WTC11 (cell line): ENCODE measurements around the gene C1orf185. TPM values are rescaled to one million over a fixed set of nuclear protein-coding genes. Genes with fewer than 3 reads are reported as not detected.
"Not testable (repeated sequence)": the region's sequence is repeated elsewhere in the genome, so short reads cannot be mapped to it uniquely, and the experiment has no call there.

ENCODE experiments used
- ATAC-seq: fragments of 200-7000 bp; cut with Tn5 transposase; 2 replicates; pipeline ENCODE4 v1.10.0; 2021; ENCODE audit warnings: mild to moderate bottlenecking, moderate library complexity
- CTCF ChIA-PET: fragments of 300-600 bp; sonication (Branson Sonifier 250); formaldehyde crosslinking; loops from one replicate; lab custom pipeline; 2021; ENCODE audit warnings: antibody characterized with exemption; lab: Charles Lee
- POLR2A ChIA-PET: fragments of 350-600 bp; sonication (Branson Sonifier 250); formaldehyde crosslinking; loops from one replicate; lab custom pipeline; 2021; ENCODE audit warnings: antibody characterized with exemption; lab: Charles Lee
- DNase-seq: peaks from one replicate; pipeline ENCODE4 v3.0.0; 2021; ENCODE audit warnings: low spot score
- H3K27ac Mint-ChIP-seq: 2 replicates; pipeline ENCODE4 v1.8.0; 2021; ENCODE audit warnings: mixed read lengths
- H3K27me3 Mint-ChIP-seq: 2 replicates; pipeline ENCODE4 v1.8.0; 2021; ENCODE audit warnings: low read depth, mild to moderate bottlenecking, moderate library complexity, mixed read lengths
- H3K36me3 Mint-ChIP-seq: 2 replicates; pipeline ENCODE4 v1.8.0; 2021; ENCODE audit warnings: mixed read lengths
- H3K4me1 Mint-ChIP-seq: 2 replicates; pipeline ENCODE4 v1.8.0; 2022; ENCODE audit warnings: mixed read lengths
- H3K4me3 Mint-ChIP-seq: 2 replicates; pipeline ENCODE4 v1.8.0; 2021; ENCODE audit warnings: mild to moderate bottlenecking, moderate library complexity, mixed read lengths
- H3K9me3 Mint-ChIP-seq: 2 replicates; pipeline ENCODE4 v1.8.0; 2021; ENCODE audit warnings: mixed read lengths
- E2F5 ChIP-seq: sonication (generic); formaldehyde crosslinking; IDR thresholded peaks from 2 replicates; pipeline ENCODE4 v1.8.1; 2022; ENCODE audit warnings: mild to moderate bottlenecking, moderate library complexity, missing genetic modification reagents
- EMX1 ChIP-seq: fragments of 250-450 bp; sonication (Bioruptor Pico); IDR thresholded peaks from 2 replicates; pipeline ENCODE4 v1.8.0; 2021; ENCODE audit warnings: mild to moderate bottlenecking
- ESRRA ChIP-seq: sonication (generic); formaldehyde crosslinking; IDR thresholded peaks from 2 replicates; pipeline ENCODE4 v1.8.1; 2022; ENCODE audit warnings: mild to moderate bottlenecking, missing genetic modification reagents, borderline replicate concordance
- FOXP1 ChIP-seq: sonication (generic); formaldehyde crosslinking; IDR thresholded peaks from 2 replicates; pipeline ENCODE4 v1.8.0; 2022; ENCODE audit warnings: missing genetic modification reagents, mild to moderate bottlenecking, moderate library complexity, borderline replicate concordance
- HMGA2 ChIP-seq: fragments of 250-450 bp; sonication (Bioruptor Pico); IDR thresholded peaks from 2 replicates; pipeline ENCODE4 v1.4.0; 2021; ENCODE audit warnings: mild to moderate bottlenecking, moderate library complexity
- IRF2 ChIP-seq: sonication (generic); formaldehyde crosslinking; IDR thresholded peaks from 2 replicates; pipeline ENCODE4 v1.8.0; 2022; ENCODE audit warnings: low read depth, missing genetic modification reagents, borderline replicate concordance
- NFATC4 ChIP-seq: fragments of 250-450 bp; sonication (Bioruptor Pico); IDR thresholded peaks from 2 replicates; pipeline ENCODE4 v1.9.0; 2021; ENCODE audit warnings: mild to moderate bottlenecking
- NR1H2 ChIP-seq: sonication (generic); formaldehyde crosslinking; IDR thresholded peaks from 2 replicates; pipeline ENCODE4 v1.9.0; 2021; ENCODE audit warnings: mild to moderate bottlenecking, moderate library complexity, missing genetic modification reagents
- NR2C2 ChIP-seq: sonication (generic); formaldehyde crosslinking; IDR thresholded peaks from 2 replicates; pipeline ENCODE4 v1.8.0; 2022; ENCODE audit warnings: mild to moderate bottlenecking, missing genetic modification reagents
- SMAD4 ChIP-seq: sonication (generic); formaldehyde crosslinking; IDR thresholded peaks from 2 replicates; pipeline ENCODE4 v1.8.0; 2022; ENCODE audit warnings: mild to moderate bottlenecking, missing genetic modification reagents
- TP53 ChIP-seq: sonication (generic); formaldehyde crosslinking; IDR thresholded peaks from 2 replicates; pipeline ENCODE4 v1.8.1; 2023; ENCODE audit warnings: mild to moderate bottlenecking, missing genetic modification reagents
- ZNF219 ChIP-seq: sonication (generic); formaldehyde crosslinking; IDR thresholded peaks from 2 replicates; pipeline ENCODE4 v1.8.0; 2023; ENCODE audit warnings: missing genetic modification reagents, mild to moderate bottlenecking, borderline replicate concordance
- ZNF232 ChIP-seq: sonication (generic); formaldehyde crosslinking; IDR thresholded peaks from 2 replicates; pipeline ENCODE4 v1.8.0; 2022; ENCODE audit warnings: mild to moderate bottlenecking, missing genetic modification reagents
- ZNF425 ChIP-seq: fragments of 250-450 bp; sonication (Bioruptor Pico); conservative IDR thresholded peaks from 2 replicates; pipeline ENCODE4 v1.9.0; 2021; ENCODE audit warnings: mild to moderate bottlenecking
- total RNA-seq: library from RNA; stranded (reverse); gene quantifications from 3 replicates; pipeline ENCODE4 v1.2.3, GENCODE V29; 2021
- TF ChIP-seq, protein P1 (sequence below): sonication (generic); formaldehyde crosslinking; IDR thresholded peaks from 2 replicates; pipeline ENCODE4 v1.8.1; 2022; ENCODE audit warnings: missing genetic modification reagents, borderline replicate concordance
- TF ChIP-seq, protein P2 (sequence below): sonication (generic); formaldehyde crosslinking; IDR thresholded peaks from 2 replicates; pipeline ENCODE4 v1.8.0; 2022; ENCODE audit warnings: mild to moderate bottlenecking, missing genetic modification reagents
- TF ChIP-seq, protein P3 (sequence below): fragments of 250-450 bp; sonication (Bioruptor Pico); IDR thresholded peaks from 2 replicates; pipeline ENCODE4 v1.9.0; 2021; ENCODE audit warnings: mild to moderate bottlenecking
- TF ChIP-seq, protein P4 (sequence below): sonication (generic); formaldehyde crosslinking; IDR thresholded peaks from 2 replicates; pipeline ENCODE4 v1.8.0; 2023; ENCODE audit warnings: missing genetic modification reagents

C1orf185 gene
- total RNA-seq, 1 experiment from 2014 or later: not detected

DNA sequence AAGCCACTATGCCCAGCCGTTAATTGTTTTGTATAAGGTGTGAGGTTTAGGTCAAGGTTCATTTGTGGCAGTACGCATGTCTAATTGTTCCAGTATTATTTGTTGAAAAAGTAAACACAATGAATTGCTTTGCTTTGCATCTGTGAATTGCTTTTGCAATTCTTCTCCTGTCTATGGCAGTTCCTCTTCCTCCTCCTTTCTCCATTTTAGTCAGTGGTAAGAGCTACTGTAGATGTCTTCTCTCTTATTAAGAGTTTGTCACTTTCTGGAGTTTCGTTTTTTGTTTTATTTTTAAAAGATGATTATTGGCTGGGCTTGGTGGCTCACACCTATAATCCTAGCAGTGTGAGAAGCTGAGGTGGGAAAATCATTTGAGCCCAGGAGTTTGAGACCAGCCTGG lies 29.2 kb downstream of the C1orf185 start:
- POLR2A ChIA-PET: no interaction called here
- no peak for ATAC-seq

DNA sequence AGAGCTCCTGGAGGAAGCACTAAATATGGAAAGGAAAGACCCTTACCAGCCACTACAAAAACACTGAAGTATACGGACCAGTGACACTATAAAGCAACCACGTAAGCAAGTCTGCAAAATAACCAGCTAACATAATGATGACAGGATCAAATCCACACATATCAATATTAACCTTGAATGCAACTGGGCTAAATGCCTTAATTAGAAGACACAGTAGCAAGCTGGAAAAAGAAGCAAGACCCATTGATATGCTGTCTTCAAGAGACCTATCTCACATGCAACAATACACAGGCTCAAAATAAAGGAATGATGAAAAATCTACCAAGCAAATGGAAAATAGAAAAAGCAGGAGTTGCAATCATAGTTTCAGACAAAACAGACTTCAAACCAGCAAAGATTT lies 31.0 kb downstream of the C1orf185 start:
- no peaks in the 10 kb centered on the region for H3K4me1 Mint-ChIP-seq
- no peak overlapping the region for H3K27ac Mint-ChIP-seq
- H3K9me3 Mint-ChIP-seq: peaks cover 43% of the 10 kb centered on the region
- H3K27me3 Mint-ChIP-seq: no peaks in the 10 kb centered on the region; the same call in none of the 2 replicates
- ATAC-seq (no peak), DNase-seq (no peak)
- H3K36me3 Mint-ChIP-seq: peaks cover 11% of the 10 kb centered on the region
- POLR2A ChIA-PET: no interaction called here
- CTCF ChIA-PET: no interaction called here
- TF ChIP-seq NR2C2 (CRISPR knock-in tag) (no peak), ZNF425 (CRISPR knock-in tag) (no peak), NFATC4 (CRISPR knock-in tag) (no peak)
- H3K4me3 Mint-ChIP-seq: no peak overlapping the region

More for the DNA sequence above, 29.2 kb downstream of the C1orf185 start:
- Mint-ChIP-seq H3K4me1 (no peaks in the 10 kb centered on the region), H3K9me3 (peaks cover 38% of the 10 kb centered on the region), H3K27ac (no peak overlapping the region), H3K4me3 (no peak overlapping the region), H3K36me3 (peaks cover 11% of the 10 kb centered on the region), H3K27me3 (no peaks in the 10 kb centered on the region; the same call in none of the 2 replicates)
- no peak for DNase-seq
- CTCF ChIA-PET: no interaction called here
- TF ChIP-seq E2F5 (CRISPR knock-in tag) (no peak), ZNF232 (CRISPR knock-in tag) (no peak), NR1H2 (no peak), HMGA2 (CRISPR knock-in tag) (no peak), ESRRA (no peak), ZNF219 (CRISPR knock-in tag) (no peak), SMAD4 (CRISPR knock-in tag) (no peak), FOXP1 (CRISPR knock-in tag) (no peak), TP53 (CRISPR knock-in tag) (no peak), EMX1 (CRISPR knock-in tag) (no peak), IRF2 (CRISPR knock-in tag) (no peak)
- TF ChIP-seq, protein P1, sequence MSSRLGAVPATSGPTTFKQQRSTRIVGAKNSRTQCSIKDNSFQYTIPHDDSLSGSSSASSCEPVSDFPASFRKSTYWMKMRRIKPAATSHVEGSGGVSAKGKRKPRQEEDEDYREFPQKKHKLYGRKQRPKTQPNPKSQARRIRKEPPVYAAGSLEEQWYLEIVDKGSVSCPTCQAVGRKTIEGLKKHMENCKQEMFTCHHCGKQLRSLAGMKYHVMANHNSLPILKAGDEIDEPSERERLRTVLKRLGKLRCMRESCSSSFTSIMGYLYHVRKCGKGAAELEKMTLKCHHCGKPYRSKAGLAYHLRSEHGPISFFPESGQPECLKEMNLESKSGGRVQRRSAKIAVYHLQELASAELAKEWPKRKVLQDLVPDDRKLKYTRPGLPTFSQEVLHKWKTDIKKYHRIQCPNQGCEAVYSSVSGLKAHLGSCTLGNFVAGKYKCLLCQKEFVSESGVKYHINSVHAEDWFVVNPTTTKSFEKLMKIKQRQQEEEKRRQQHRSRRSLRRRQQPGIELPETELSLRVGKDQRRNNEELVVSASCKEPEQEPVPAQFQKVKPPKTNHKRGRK (CRISPR knock-in tag): no peak
- TF ChIP-seq, protein P2, sequence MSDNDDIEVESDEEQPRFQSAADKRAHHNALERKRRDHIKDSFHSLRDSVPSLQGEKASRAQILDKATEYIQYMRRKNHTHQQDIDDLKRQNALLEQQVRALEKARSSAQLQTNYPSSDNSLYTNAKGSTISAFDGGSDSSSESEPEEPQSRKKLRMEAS: no peak
- TF ChIP-seq, protein P3, sequence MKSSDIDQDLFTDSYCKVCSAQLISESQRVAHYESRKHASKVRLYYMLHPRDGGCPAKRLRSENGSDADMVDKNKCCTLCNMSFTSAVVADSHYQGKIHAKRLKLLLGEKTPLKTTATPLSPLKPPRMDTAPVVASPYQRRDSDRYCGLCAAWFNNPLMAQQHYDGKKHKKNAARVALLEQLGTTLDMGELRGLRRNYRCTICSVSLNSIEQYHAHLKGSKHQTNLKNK (CRISPR knock-in tag): no peak
- TF ChIP-seq, protein P4, sequence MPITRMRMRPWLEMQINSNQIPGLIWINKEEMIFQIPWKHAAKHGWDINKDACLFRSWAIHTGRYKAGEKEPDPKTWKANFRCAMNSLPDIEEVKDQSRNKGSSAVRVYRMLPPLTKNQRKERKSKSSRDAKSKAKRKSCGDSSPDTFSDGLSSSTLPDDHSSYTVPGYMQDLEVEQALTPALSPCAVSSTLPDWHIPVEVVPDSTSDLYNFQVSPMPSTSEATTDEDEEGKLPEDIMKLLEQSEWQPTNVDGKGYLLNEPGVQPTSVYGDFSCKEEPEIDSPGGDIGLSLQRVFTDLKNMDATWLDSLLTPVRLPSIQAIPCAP (CRISPR knock-in tag): no peak

DNA sequence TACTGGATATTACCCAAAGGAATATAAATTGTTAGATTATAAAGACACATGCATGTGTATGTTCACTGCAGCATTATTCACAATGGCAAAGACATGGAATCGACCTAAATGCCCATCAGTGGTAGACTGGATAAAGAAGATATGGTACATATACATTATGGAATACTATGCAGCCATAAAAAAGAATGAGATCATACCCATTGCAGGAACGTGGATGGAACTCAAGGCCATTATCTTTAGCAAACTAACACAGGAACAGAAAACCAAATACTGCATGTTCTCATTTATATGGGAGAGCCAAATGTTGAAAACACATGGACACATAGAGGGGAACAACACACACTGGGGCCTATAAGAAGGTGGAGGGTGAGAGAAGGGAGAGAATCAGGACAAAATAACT lies 35.7 kb downstream of the C1orf185 start:
- POLR2A ChIA-PET, H3K36me3 Mint-ChIP-seq, ATAC-seq, CTCF ChIA-PET, H3K27ac Mint-ChIP-seq, H3K4me1 Mint-ChIP-seq, DNase-seq, H3K27me3 Mint-ChIP-seq, H3K4me3 Mint-ChIP-seq: not testable (repeated sequence)
- peaks cover 28% of the 10 kb centered on the region for H3K9me3 Mint-ChIP-seq
